ENCODE data around the gene PEX16. TPM values are rescaled to one million over a fixed set of nuclear protein-coding genes. Genes with fewer than 3 reads are reported as not detected.

PEX16 gene
- total RNA-seq, 1 experiment from 2014 or later: 33.2 TPM

DNA sequence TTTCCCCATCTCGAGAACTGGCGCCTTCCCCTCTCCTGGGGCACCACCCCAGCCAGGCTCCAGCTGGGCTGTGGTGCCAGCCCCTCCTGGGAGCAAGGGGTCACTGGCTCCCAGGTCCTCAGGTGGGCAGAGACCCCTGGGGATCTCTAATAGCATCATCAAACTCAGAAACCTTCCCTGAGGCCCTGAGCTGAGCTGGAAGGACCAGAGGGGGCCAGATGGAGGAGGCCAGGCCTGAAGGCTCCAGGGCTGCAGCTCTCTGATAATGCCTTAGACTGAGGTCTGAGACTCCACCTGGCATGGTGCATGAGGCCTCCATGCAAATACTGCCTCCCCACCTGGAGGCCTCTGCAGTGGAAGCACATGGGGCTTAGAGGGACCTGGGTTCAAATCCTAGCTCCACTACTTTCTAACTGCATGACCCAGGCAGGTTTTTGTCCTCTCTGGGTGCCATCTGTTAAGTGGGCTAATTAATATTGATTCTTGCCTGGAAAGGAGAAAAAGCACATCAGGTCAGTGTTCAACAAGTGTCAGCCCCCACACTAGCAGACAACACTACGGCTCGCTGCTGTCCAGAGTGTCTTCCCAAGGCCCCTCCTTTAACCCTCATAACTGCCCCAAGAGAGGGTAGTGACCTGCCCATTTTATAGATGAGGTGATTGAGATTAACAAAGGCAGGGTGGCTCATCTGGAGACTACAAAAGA is 30.7 kb downstream of the PEX16 start:
- H3K4me1 ChIP-seq (ENCODE audit: control insufficient read depth in 1 of 2, insufficient read depth in 2 of 2, low read length in 2 of 2): peaks cover under 1 to 8% of the 10 kb centered on the region in 2 experiments; a peak in 2 of 4 replicates
- RAD21 ChIA-PET (ENCODE audit: low non-redundant PET in 1 of 2, low total read pairs in 2 of 2, uncharacterized antibody in 2 of 2, unreplicated experiment in 2 of 2): no interaction called here
- intact Hi-C loops (cut with micrococcal nuclease): no loop called here
- ATAC-seq: no peak
- H3K9me3 ChIP-seq (ENCODE audit: control insufficient read depth in 1 of 2, insufficient read depth in 1 of 2, low read depth in 1 of 2, low read length in 2 of 2): no peaks in the 10 kb centered on the region
- BruUV-seq (replicated peaks): no TSS peak
- no peak for TF ChIP-seq CEBPB (IDR thresholded peaks at IDR 0.05; ENCODE audit: low read depth)
- TF ChIP-seq JUND (IDR thresholded peaks at IDR 0.05): no peak
- no peak for TF ChIP-seq EZH2phosphoT487 (IDR thresholded peaks at IDR 0.05; ENCODE audit: borderline replicate concordance)
- TF ChIP-seq SP1 (IDR thresholded peaks at IDR 0.05; ENCODE audit: low read depth): no peak
- TF ChIP-seq TCF7L2 (IDR thresholded peaks at IDR 0.05; ENCODE audit: borderline replicate concordance, extremely low read depth, insufficient read depth, insufficient read length): no peak
- no peak for TF ChIP-seq YY1 (IDR thresholded peaks at IDR 0.05; ENCODE audit: extremely low read depth, insufficient replicate concordance, low read depth, low read length)
- TF ChIP-seq, protein P1, sequence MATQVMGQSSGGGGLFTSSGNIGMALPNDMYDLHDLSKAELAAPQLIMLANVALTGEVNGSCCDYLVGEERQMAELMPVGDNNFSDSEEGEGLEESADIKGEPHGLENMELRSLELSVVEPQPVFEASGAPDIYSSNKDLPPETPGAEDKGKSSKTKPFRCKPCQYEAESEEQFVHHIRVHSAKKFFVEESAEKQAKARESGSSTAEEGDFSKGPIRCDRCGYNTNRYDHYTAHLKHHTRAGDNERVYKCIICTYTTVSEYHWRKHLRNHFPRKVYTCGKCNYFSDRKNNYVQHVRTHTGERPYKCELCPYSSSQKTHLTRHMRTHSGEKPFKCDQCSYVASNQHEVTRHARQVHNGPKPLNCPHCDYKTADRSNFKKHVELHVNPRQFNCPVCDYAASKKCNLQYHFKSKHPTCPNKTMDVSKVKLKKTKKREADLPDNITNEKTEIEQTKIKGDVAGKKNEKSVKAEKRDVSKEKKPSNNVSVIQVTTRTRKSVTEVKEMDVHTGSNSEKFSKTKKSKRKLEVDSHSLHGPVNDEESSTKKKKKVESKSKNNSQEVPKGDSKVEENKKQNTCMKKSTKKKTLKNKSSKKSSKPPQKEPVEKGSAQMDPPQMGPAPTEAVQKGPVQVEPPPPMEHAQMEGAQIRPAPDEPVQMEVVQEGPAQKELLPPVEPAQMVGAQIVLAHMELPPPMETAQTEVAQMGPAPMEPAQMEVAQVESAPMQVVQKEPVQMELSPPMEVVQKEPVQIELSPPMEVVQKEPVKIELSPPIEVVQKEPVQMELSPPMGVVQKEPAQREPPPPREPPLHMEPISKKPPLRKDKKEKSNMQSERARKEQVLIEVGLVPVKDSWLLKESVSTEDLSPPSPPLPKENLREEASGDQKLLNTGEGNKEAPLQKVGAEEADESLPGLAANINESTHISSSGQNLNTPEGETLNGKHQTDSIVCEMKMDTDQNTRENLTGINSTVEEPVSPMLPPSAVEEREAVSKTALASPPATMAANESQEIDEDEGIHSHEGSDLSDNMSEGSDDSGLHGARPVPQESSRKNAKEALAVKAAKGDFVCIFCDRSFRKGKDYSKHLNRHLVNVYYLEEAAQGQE (IDR thresholded peaks at IDR 0.05; ENCODE audit: low read depth): no peak
- TF ChIP-seq EGR1 (IDR thresholded peaks at IDR 0.05; ENCODE audit: low read depth): no peak
- TF ChIP-seq SRF (IDR thresholded peaks at IDR 0.05; ENCODE audit: low read depth): no peak
- TF ChIP-seq ZFX (IDR thresholded peaks at IDR 0.05): no peak
- TF ChIP-seq, protein P2, sequence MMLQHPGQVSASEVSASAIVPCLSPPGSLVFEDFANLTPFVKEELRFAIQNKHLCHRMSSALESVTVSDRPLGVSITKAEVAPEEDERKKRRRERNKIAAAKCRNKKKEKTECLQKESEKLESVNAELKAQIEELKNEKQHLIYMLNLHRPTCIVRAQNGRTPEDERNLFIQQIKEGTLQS (IDR thresholded peaks at IDR 0.05): no peak
- TF ChIP-seq ELF1 (IDR thresholded peaks at IDR 0.05; ENCODE audit: borderline replicate concordance, low read depth): no peak
- TF ChIP-seq, protein P3, sequence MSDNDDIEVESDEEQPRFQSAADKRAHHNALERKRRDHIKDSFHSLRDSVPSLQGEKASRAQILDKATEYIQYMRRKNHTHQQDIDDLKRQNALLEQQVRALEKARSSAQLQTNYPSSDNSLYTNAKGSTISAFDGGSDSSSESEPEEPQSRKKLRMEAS (IDR thresholded peaks at IDR 0.05): no peak
- no peak for TF ChIP-seq SIN3A (IDR thresholded peaks at IDR 0.05; ENCODE audit: low read depth)
- no peaks in the 10 kb centered on the region for H3K27me3 ChIP-seq (ENCODE audit: insufficient read depth, low read length)
- no peak overlapping the region for H3K27ac ChIP-seq (ENCODE audit: low read depth, low read length)
- no peak overlapping the region for H2AFZ ChIP-seq (ENCODE audit: low read depth, low read length, poor library complexity, severe bottlenecking)
- H3K9me2 ChIP-seq (ENCODE audit: insufficient read depth): no peaks in the 10 kb centered on the region
- POLR2A ChIA-PET: no interaction called here
- H3K79me2 ChIP-seq (ENCODE audit: insufficient read depth, low read length): no peaks in the 10 kb centered on the region
- DNase-seq (ENCODE audit: low read depth, low spot score): no peak
- H3K4me3 ChIP-seq (replicated peaks in 1 of 2; ENCODE audit: low read depth in 1 of 2, low read length in 2 of 2): no peak overlapping the region
- H3K4me2 ChIP-seq (ENCODE audit: low read length): no peak overlapping the region
- no peak overlapping the region for H3K9ac ChIP-seq (ENCODE audit: low read length)
- no peaks in the 10 kb centered on the region for H4K20me1 ChIP-seq (ENCODE audit: insufficient read depth)
- H3K36me3 ChIP-seq (ENCODE audit: control insufficient read depth in 1 of 2, insufficient read depth in 2 of 2, low read length in 2 of 2): no peaks in the 10 kb centered on the region
- CTCF ChIA-PET: no interaction called here
